ENCODE results near the gene KCNK10.

DNA sequence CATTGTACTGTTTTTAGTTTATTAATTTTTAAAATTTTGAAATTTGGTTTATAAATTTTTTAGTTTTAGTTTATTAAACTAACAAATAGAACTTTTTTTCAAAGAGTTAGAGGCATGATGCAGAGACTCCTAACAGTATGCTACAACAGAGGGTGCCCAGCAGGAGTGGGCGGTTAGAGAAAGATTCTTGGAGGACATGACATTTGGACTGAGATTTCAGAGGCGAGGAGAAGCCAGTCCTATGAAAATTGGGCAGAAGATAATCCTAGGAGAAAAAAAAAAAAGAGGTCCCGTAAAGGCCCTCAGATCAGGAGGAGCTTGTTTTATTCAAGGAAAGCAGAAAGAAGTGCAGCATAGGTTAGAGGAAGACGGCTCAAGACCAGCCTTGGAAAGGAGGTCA is 21.7 kb downstream of the KCNK10 start:
- TF ChIP-seq, protein P1, sequence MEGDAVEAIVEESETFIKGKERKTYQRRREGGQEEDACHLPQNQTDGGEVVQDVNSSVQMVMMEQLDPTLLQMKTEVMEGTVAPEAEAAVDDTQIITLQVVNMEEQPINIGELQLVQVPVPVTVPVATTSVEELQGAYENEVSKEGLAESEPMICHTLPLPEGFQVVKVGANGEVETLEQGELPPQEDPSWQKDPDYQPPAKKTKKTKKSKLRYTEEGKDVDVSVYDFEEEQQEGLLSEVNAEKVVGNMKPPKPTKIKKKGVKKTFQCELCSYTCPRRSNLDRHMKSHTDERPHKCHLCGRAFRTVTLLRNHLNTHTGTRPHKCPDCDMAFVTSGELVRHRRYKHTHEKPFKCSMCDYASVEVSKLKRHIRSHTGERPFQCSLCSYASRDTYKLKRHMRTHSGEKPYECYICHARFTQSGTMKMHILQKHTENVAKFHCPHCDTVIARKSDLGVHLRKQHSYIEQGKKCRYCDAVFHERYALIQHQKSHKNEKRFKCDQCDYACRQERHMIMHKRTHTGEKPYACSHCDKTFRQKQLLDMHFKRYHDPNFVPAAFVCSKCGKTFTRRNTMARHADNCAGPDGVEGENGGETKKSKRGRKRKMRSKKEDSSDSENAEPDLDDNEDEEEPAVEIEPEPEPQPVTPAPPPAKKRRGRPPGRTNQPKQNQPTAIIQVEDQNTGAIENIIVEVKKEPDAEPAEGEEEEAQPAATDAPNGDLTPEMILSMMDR (conservative IDR thresholded peaks at IDR 0.05; ENCODE audit: low read length): no peak
- TF ChIP-seq EZH2phosphoT487 (IDR thresholded peaks at IDR 0.05; ENCODE audit: borderline replicate concordance): no peak
